ENCODE results near the gene SLC16A2.
A peak's percentile ranks its signal among the peaks of the same experiment; 100 is the strongest.
"Not testable (repeated sequence)": the region's sequence is repeated elsewhere in the genome, so short reads cannot be mapped to it uniquely, and the experiment has no call there.

Gene SLC16A2

GRCh38 chrX:74467656-74468055 is 46.4 kb downstream of the SLC16A2 start:
- TF ChIP-seq CTCF (IDR thresholded peaks at IDR 0.05; ENCODE audit: borderline replicate concordance, insufficient read depth, low read depth, low read length): no peak

GRCh38 chrX:74473116-74473515 is 51.8 kb downstream of the SLC16A2 start:
- H3K4me3 ChIP-seq (ENCODE audit: low read depth, low read length): not testable (repeated sequence)

More at GRCh38 chrX:74467656-74468055, 46.4 kb downstream of the SLC16A2 start:
- no peak overlapping the region for H3K4me3 ChIP-seq (ENCODE audit: low read depth, low read length)

- no peak for TF ChIP-seq CTCF (IDR thresholded peaks at IDR 0.05; ENCODE audit: borderline replicate concordance, insufficient read depth, low read depth, low read length)
- no peak overlapping the region for H3K4me3 ChIP-seq (ENCODE audit: low read depth, low read length)
Measured at GRCh38 chrX:74490247-74490646, 69.0 kb downstream of the SLC16A2 start.

- peak; percentile 47; the same call in 1 of the 2 replicates for TF ChIP-seq CTCF (IDR thresholded peaks at IDR 0.05; ENCODE audit: borderline replicate concordance, insufficient read depth, low read depth, low read length)
- H3K4me3 ChIP-seq (ENCODE audit: low read depth, low read length): no peak overlapping the region
Measured at GRCh38 chrX:74492720-74493201, 71.5 kb downstream of the SLC16A2 start.

GRCh38 chrX:74493806-74494205 is 72.5 kb downstream of the SLC16A2 start:
- no peak overlapping the region for H3K4me3 ChIP-seq (ENCODE audit: low read depth, low read length)
- no peak for TF ChIP-seq CTCF (IDR thresholded peaks at IDR 0.05; ENCODE audit: borderline replicate concordance, insufficient read depth, low read depth, low read length)

GRCh38 chrX:74498924-74499323 is 77.6 kb downstream of the SLC16A2 start:
- H3K4me3 ChIP-seq (ENCODE audit: low read depth, low read length): no peak overlapping the region
- TF ChIP-seq CTCF (IDR thresholded peaks at IDR 0.05; ENCODE audit: borderline replicate concordance, insufficient read depth, low read depth, low read length): no peak

GRCh38 chrX:74500067-74500466 is 78.8 kb downstream of the SLC16A2 start:
- H3K4me3 ChIP-seq (ENCODE audit: low read depth, low read length): no peak overlapping the region
- TF ChIP-seq CTCF (IDR thresholded peaks at IDR 0.05; ENCODE audit: borderline replicate concordance, insufficient read depth, low read depth, low read length): no peak

GRCh38 chrX:74500555-74500954 is 79.3 kb downstream of the SLC16A2 start:
- no peak overlapping the region for H3K4me3 ChIP-seq (ENCODE audit: low read depth, low read length)
- no peak for TF ChIP-seq CTCF (IDR thresholded peaks at IDR 0.05; ENCODE audit: borderline replicate concordance, insufficient read depth, low read depth, low read length)
